Hematopoietic multipotent progenitor cell treated with erythropoietin and hydrocortisone succinate and interleukin-3 and kit ligand, for 6 days (in vitro differentiated cells): ENCODE results near the gene ANXA1.
"Not testable (repeated sequence)": the region's sequence is repeated elsewhere in the genome, so short reads cannot be mapped to it uniquely, and the experiment has no call there.

Experiments
- DNase-seq: peaks from one replicate; pipeline ENCODE4 v3.0.0-alpha.2; 2015

The ANXA1 gene

GRCh38 chr9:73170185-73170957 is 18.7 kb downstream of the ANXA1 start:
- no peak for DNase-seq

- DNase-seq, result no peak
Measured at GRCh38 chr9:73172901-73173215, 21.2 kb downstream of the ANXA1 start.

GRCh38 chr9:73173557-73174329 is 22.1 kb downstream of the ANXA1 start:
- no peak for DNase-seq

- DNase-seq, result no peak
Measured at GRCh38 chr9:73174330-73174980, 22.8 kb downstream of the ANXA1 start.

GRCh38 chr9:73176450-73176875 is 24.8 kb downstream of the ANXA1 start:
- DNase-seq, result no peak

- DNase-seq, result no peak
Measured at GRCh38 chr9:73178044-73178443, 26.4 kb downstream of the ANXA1 start.

- DNase-seq, result no peak
Measured at GRCh38 chr9:73179589-73179988, 27.9 kb downstream of the ANXA1 start.

GRCh38 chr9:73180403-73180802 is 28.7 kb downstream of the ANXA1 start:
- DNase-seq, result peak; percentile 15

- no peak for DNase-seq
Measured at GRCh38 chr9:73182928-73183327, 31.3 kb downstream of the ANXA1 start.

GRCh38 chr9:73183428-73183827 is 31.8 kb downstream of the ANXA1 start:
- DNase-seq, result no peak

GRCh38 chr9:73183917-73184861 is 32.5 kb downstream of the ANXA1 start:
- DNase-seq, result peak; percentile 82

GRCh38 chr9:73191109-73191508 is 39.4 kb downstream of the ANXA1 start:
- DNase-seq, result not testable (repeated sequence)

- DNase-seq, result no peak
Measured at GRCh38 chr9:73194284-73194683, 42.6 kb downstream of the ANXA1 start.

GRCh38 chr9:73199448-73199847 is 47.8 kb downstream of the ANXA1 start:
- no peak for DNase-seq

GRCh38 chr9:73199886-73200285 is 48.2 kb downstream of the ANXA1 start:
- peak; percentile 12 for DNase-seq

- peak; percentile 85 for DNase-seq
Measured at GRCh38 chr9:73200694-73201452, 49.2 kb downstream of the ANXA1 start.

GRCh38 chr9:73202980-73203379 is 51.3 kb downstream of the ANXA1 start:
- DNase-seq, result no peak

GRCh38 chr9:73204936-73205335 is 53.3 kb downstream of the ANXA1 start:
- no peak for DNase-seq

- DNase-seq, result no peak
Measured at GRCh38 chr9:73206851-73207250, 55.2 kb downstream of the ANXA1 start.

GRCh38 chr9:73210886-73211666 is 59.4 kb downstream of the ANXA1 start:
- DNase-seq, result no peak

GRCh38 chr9:73213300-73213699 is 61.6 kb downstream of the ANXA1 start:
- no peak for DNase-seq
